GM19239 (cell line): ENCODE data around the gene AHNAK2.
A peak's percentile ranks its signal among the peaks of the same experiment; 100 is the strongest.
"Not testable (repeated sequence)": the region's sequence is repeated elsewhere in the genome, so short reads cannot be mapped to it uniquely, and the experiment has no call there.

Experiments used
- DNase-seq: peaks from one replicate; pipeline ENCODE4 v3.0.0; 2011; ENCODE audit warnings: low spot score; ENCODE audit not compliant: insufficient read length
- FAIRE-seq: peaks from 2 replicates; lab custom pipeline; 2011; peaks lifted over from hg19 to GRCh38; lab: Jason Lieb, UNC

The AHNAK2 gene

GRCh38 chr14:104917116-104917515 is 61.1 kb downstream of the AHNAK2 start:
- FAIRE-seq (no peak), DNase-seq (no peak)

GRCh38 chr14:104913435-104913834 is 64.7 kb downstream of the AHNAK2 start:
- DNase-seq = no peak

GRCh38 chr14:104912053-104912452 is 66.1 kb downstream of the AHNAK2 start:
- FAIRE-seq (no peak), DNase-seq (no peak)

More at GRCh38 chr14:104913435-104913834, 64.7 kb downstream of the AHNAK2 start:
- no peak for FAIRE-seq

GRCh38 chr14:104908303-104908702 is 69.9 kb downstream of the AHNAK2 start:
- no peak for FAIRE-seq

GRCh38 chr14:104905579-104905933 is 72.6 kb downstream of the AHNAK2 start:
- FAIRE-seq, DNase-seq: not testable (repeated sequence)

More at GRCh38 chr14:104908303-104908702, 69.9 kb downstream of the AHNAK2 start:
- no peak for DNase-seq

- FAIRE-seq = peak; percentile 78
- not testable (repeated sequence) for DNase-seq
Measured at GRCh38 chr14:104904650-104905578, 73.3 kb downstream of the AHNAK2 start.

- no peak for FAIRE-seq
- no peak for DNase-seq
Measured at GRCh38 chr14:104903990-104904389, 74.2 kb downstream of the AHNAK2 start.

- peak; percentile 37 for DNase-seq
- peak; percentile 47 for FAIRE-seq
Measured at GRCh38 chr14:104900639-104901512, 77.3 kb downstream of the AHNAK2 start.

GRCh38 chr14:104899781-104900180 is 78.4 kb downstream of the AHNAK2 start:
- FAIRE-seq (no peak), DNase-seq (no peak)

- FAIRE-seq (no peak), DNase-seq (no peak)
Measured at GRCh38 chr14:104898870-104899510, 79.2 kb downstream of the AHNAK2 start.

GRCh38 chr14:104898195-104898558 is 80.0 kb downstream of the AHNAK2 start:
- FAIRE-seq (no peak), DNase-seq (peak; percentile 8)

GRCh38 chr14:104897330-104898194 is 80.6 kb downstream of the AHNAK2 start:
- DNase-seq (no peak), FAIRE-seq (no peak)

GRCh38 chr14:104895786-104896661 is 82.2 kb downstream of the AHNAK2 start:
- DNase-seq = peak; percentile 2
- FAIRE-seq = no peak

- DNase-seq = no peak
Measured at GRCh38 chr14:104895207-104895785, 82.9 kb downstream of the AHNAK2 start.

GRCh38 chr14:104894331-104895206 is 83.6 kb downstream of the AHNAK2 start:
- FAIRE-seq (no peak), DNase-seq (no peak)

More at GRCh38 chr14:104895207-104895785, 82.9 kb downstream of the AHNAK2 start:
- no peak for FAIRE-seq

GRCh38 chr14:104893435-104894207 is 84.6 kb downstream of the AHNAK2 start:
- FAIRE-seq (no peak), DNase-seq (peak; percentile 6)
